Superior temporal gyrus (tissue), 1 donor: ENCODE data around the gene TAF10.

Source experiments
- DNase-seq: peaks from one replicate; pipeline ENCODE4 v3.0.0-alpha.2; 2016; ENCODE audit errors: extremely low spot score

TAF10 gene

GRCh38 chr11:6612213-6613041 is at the start of gene TAF10:
TAF10 (minus strand) TSS chr11:6612216; CDS start chr11:6612189, 27 bp downstream.
- peak; percentile 97 for DNase-seq

DNA sequence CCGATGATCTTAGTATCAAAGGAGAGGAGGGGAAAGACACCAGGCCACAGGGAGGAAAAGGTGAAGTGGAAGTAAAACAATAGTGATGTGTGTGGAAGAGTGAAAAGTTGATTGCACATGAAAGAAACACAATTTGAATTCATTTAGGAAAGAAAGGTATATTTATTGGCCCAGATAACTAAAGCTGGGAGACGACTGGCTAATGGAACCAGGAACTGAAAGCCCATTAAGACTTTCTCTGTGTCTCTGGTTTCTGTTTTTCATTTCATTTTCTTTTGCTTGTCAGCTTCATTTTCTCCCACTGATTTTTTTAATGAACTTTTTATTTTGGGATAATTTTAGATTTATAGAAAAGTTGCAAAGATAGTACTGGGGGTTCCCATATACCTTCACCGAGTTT is 48.7 kb upstream of the TAF10 start:
- no peak for DNase-seq

DNA sequence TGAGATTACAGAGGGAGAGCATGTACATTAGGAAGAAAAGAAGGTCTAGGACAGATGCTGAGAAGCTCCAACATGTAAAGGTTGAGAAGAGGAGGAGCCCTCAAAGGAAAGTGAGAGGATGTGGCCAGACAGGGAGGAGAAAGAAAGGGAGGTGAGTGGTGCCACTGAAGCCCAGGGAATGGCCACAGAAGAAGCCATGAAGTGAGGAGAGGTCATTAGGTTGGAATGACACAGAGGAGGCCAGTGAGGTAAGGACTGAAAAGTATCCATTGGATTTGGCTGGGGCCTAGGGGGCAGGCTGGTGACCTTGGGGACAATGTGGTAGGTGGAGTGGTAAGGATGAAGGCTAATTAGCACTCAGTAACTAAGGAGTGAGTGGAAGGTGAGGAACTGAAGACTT is 46.6 kb upstream of the TAF10 start:
- no peak for DNase-seq

DNA sequence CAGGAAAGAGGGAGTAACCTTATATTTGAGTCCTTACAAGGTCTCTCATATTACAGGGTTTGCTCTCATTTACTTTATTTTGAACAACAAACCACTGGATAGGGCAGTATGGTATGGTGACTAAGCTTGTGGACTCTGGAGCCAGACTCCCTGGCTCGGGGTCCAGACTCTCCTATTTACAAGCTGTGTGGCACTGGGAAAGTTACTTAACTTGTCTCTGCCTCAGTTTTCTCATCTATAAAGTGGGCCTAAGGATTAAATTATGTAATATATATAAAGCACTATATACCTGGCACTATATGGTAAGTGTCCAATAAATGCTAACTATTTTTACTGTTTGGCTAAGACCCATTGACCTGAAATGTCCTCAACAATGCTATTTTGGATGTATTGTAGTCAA is 45.3 kb upstream of the TAF10 start:
- no peak for DNase-seq

DNA sequence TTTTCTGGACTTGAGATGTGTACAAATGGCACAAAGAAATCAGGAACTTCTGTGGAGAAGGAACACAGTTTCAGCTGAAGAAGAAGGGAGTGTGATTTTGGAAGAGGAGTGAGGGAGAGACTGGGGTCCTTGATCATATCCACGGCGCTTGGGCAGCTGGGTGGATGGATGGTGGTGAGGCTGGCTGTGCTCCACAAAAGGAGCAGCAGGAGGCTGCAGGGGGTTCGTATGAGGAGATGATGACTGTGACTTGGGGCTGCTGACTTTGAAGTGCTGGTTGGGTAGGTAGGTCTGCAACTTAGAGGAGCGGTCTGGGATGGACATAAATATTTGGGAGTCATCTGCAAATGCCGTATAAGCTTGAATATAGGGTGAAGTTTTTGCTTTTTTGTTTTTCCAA is 44.9 kb upstream of the TAF10 start:
- DNase-seq: no peak

- no peak for DNase-seq
Observed at GRCh38 chr11:6656584-6656915, 44.5 kb upstream of the TAF10 start.

GRCh38 chr11:6655790-6656583 is 44.0 kb upstream of the TAF10 start, which contains the start of gene DCHS1:
DCHS1 (minus strand) TSS chr11:6655809; CDS start chr11:6641613, 14,196 bp downstream.
- no peak for DNase-seq

DNA sequence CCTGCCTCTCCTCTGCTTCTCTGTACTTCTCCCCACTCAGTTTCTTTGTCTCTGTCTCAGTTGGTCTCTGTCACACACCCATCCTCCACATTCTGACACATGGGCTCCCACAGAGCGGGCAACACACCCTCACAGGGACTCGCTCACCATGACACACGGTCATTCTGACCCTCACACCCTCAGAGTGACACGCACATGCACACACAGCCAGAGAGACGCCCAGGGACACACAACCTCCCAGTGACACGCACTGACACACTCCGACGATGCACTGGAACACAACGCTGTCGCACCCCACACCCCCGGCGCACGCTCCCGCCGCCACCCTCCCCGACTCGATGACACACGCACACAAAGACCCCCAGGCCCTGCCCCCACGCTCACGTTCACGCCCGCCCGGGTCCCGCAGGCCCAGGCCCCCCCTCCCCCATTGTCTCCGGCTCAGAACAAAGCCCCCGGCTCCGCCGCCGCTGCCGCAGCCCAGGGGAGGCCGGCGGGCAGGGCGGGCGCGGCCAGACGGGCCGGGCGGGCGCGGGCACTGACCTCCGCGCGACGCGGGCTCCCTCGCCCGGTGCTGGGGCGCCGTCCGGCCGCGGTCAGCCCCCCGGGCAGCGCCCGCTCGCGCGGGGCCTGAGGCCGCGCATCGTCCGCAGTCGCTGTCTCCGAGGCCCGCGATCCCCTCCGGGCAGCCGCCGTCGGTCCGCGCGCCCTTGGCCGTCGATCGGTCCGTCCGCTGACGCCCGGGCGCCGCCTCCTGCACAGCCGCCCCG is 43.2 kb upstream of the TAF10 start:
- no peak for DNase-seq

DNA sequence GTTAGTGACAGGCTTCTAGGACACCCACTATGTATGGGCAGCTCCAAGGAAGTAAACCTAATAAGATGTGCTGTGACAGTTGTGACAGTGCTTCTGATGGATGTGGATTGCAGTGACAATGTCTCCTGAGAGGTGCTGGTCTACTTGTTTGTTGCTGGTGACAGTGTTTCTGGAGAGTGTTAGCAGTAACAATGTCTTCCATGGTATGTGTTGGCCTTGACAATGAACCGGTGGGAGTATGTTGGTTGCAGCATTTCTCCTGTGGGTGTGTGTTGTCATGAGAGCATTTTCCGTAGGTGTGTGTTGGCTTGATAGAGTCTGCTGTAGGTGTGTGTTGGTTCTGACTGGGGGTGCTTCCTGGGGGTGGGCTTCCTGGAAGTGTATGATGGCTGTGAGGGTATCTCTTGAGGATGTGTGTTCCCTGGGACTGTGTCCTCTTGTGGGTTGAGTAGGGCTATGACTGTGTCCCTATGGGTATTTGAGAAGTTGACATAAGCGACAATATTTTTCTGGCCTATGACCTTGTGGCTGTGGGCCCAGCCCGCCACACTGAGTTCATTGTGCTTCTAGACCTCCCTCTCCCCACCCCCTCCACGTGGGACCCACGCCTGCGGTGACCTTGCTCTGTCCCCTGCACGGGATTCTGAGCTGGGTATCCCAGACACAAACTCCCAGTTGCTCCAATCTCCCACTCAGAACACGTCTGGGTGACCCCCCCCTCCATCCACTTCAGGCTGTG is 42.4 kb upstream of the TAF10 start:
- peak; percentile 35 for DNase-seq

DNA sequence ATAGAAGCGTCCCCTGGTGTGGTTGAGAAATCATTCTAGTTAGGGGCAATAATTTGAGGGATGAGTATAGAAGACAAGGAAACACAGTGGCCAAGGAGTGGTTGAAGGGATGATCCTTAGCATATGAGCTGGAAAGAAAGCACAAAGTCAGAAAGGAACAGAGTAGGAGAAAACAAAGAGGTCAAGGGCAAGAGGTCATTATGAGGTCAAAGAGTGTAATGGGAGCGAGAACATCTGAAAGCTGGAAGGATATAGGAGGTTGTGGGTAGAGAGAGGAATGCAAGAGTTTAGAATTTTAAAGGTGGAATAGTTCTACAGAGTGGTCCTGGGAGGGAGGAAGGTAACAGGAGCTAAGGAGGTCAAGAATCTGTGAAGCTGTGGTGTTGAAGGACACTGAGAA is 41.6 kb upstream of the TAF10 start:
- no peak for DNase-seq

- DNase-seq: no peak
Observed at GRCh38 chr11:6653097-6653496, 41.1 kb upstream of the TAF10 start.

DNA sequence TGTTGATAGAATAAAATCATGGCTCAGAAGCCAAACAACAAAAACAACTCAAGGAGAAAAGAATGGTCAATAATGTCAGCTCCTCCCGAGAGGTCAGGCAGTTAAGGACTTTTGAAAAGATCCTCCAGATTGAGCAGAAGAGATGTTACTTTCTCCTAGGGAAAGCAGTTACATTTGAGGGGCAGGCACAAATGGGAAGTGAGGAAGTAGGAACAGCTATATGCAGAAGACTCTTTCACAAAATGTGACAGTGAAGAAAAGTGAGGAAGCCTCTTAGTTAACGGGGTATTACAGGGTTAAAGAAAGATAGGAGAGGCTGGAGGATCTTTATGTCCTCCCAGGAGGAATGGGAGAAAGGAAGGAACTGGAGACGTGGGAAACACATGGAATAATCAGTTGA is 40.2 kb upstream of the TAF10 start:
- DNase-seq: no peak

GRCh38 chr11:6650980-6651379 is 39.0 kb upstream of the TAF10 start:
- no peak for DNase-seq

GRCh38 chr11:6650104-6650503 is 38.1 kb upstream of the TAF10 start:
- DNase-seq: no peak

GRCh38 chr11:6648501-6648900 is 36.5 kb upstream of the TAF10 start:
- DNase-seq: no peak

GRCh38 chr11:6647836-6648235 is 35.8 kb upstream of the TAF10 start:
- no peak for DNase-seq

GRCh38 chr11:6646918-6647679 is 35.1 kb upstream of the TAF10 start:
- DNase-seq: no peak

GRCh38 chr11:6646576-6646917 is 34.5 kb upstream of the TAF10 start:
- no peak for DNase-seq

DNA sequence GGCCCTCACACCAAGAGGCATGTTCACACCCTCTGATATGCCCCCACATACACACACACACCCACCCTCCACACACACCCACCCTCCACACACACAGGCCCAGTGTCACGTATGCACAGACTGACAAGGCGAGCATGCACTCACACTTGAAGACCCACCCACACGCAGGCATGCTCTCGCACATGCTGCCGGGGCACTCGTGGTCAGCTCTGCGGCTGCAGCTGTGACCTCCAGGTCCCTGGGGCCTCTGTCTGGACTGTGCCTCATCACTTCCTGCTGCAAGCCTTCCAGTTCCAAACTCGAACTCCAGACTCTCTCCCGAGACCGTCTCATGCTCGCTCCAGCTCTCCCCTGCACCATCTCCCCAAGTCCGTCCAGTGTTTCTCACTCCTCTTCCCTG is 34.1 kb upstream of the TAF10 start:
- no peak for DNase-seq

GRCh38 chr11:6642957-6643356 is 30.9 kb upstream of the TAF10 start:
- no peak for DNase-seq
